ENCODE measurements around the gene SORCS2. TPM values are rescaled to one million over a fixed set of nuclear protein-coding genes. Genes with fewer than 3 reads are reported as not detected.

The SORCS2 gene
- polyA plus RNA-seq, 1 of the 3 experiments (the other 2 are of a cell fraction): 1.6 TPM

DNA sequence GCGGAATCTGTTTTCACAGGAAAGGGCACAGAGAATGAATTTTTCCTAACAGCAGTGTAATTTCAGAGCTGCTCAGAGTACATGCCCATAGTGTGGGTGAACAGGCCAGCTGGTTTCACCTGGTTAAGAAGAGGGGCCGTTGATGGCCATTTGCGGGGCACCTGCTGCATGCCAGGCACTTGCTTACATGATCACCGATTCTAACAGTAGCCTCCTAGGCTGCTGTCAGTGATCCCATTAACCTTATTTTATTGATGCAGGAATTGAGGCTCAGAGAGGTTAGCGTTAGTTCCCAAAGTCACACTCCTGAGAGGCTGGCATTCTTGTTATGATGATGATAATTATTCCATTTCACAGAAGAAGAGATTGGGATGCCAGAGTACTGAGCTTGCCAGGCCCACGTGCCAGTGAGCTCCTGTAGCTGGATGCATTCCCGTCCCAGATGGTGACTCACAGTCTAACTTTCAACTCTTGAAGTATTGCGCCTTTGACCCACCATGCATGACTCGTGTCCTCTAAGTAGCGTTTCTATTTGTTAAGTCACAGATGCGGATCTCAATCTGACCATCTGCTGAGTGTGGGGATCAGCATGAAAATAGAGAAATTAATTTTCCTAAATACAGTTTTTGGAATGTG is 165.9 kb downstream of the SORCS2 start:
- 0 out of 2 replicates have a peak, but pooled peaks cover 5% of the 10 kb centered on the region for H4K20me1 ChIP-seq (ENCODE audit: insufficient read depth)
- ChIA-PET POLR2A (no interaction called here), CTCF (interaction anchor here (1.1 kb wide), 1 partner anchor 62 kb away, joined by 3 read pairs; no protein-coding TSS in a partner anchor)
- no peak overlapping the region for H3K4me2 ChIP-seq
- H3K9me3 ChIP-seq: no peaks in the 10 kb centered on the region
- H3K27ac ChIP-seq (ENCODE audit: low read depth in 2 of 2, low read length in 1 of 2): no peak overlapping the region
- no peak overlapping the region for H2AFZ ChIP-seq (ENCODE audit: low read depth)
- no peak overlapping the region for H3K9ac ChIP-seq
- no peak overlapping the region for H3K4me3 ChIP-seq (ENCODE audit: low read depth in 2 of 2, low read length in 1 of 2)
- H3K4me1 ChIP-seq (ENCODE audit: control insufficient read depth in 1 of 2, insufficient read depth in 2 of 2, low read depth in 1 of 2, low read length in 1 of 2): peaks cover 4 to 6% of the 10 kb centered on the region in 2 experiments; a peak in 1 of 4 replicates
- peaks cover 5% of the 10 kb centered on the region for H3F3A ChIP-seq (replicated peaks; ENCODE audit: insufficient read depth)
- TF ChIP-seq TCF12 (IDR thresholded peaks at IDR 0.05) (peak; percentile 87), JUND (IDR thresholded peaks at IDR 0.05) (peak; percentile 78), NFIC (IDR thresholded peaks at IDR 0.05; ENCODE audit: borderline replicate concordance) (peak; percentile 81), EP300 (IDR thresholded peaks at IDR 0.05; ENCODE audit: borderline replicate concordance in 1 of 2, low read depth in 1 of 2, low read length in 1 of 2) (peak in 1 of 2 experiments; percentile 47; a peak in 1 of 4 replicates), NRF1 (IDR thresholded peaks at IDR 0.05; ENCODE audit: low read depth, low read length) (no peak), PBX3 (IDR thresholded peaks at IDR 0.05) (peak; percentile 60), FOSL2 (IDR thresholded peaks at IDR 0.05; ENCODE audit: borderline replicate concordance, low read depth) (peak; percentile 85; the same call in 1 of the 2 replicates), RAD21 (IDR thresholded peaks at IDR 0.05; ENCODE audit: low read length) (no peak), USF1 (IDR thresholded peaks at IDR 0.05; ENCODE audit: borderline replicate concordance, low read depth) (peak; percentile 73; the same call in 1 of the 2 replicates), SIN3A (IDR thresholded peaks at IDR 0.05; ENCODE audit: borderline replicate concordance, low read depth, low read length) (peak; percentile 49; the same call in 1 of the 2 replicates), ELF1 (IDR thresholded peaks at IDR 0.05) (0 out of 2 replicates have a peak, but pooled peaks have one; percentile 14), TEAD4 (IDR thresholded peaks at IDR 0.05; ENCODE audit: borderline replicate concordance, insufficient read depth) (0 out of 2 replicates have a peak, but pooled peaks have one; percentile 16), MXI1 (IDR thresholded peaks at IDR 0.05; ENCODE audit: low read depth, low read length) (peak; percentile 19; the same call in 1 of the 2 replicates), FOXJ3 (CRISPR knock-in tag; IDR thresholded peaks at IDR 0.05) (no peak), MAX (IDR thresholded peaks at IDR 0.05; ENCODE audit: low read depth) (peak; percentile 86), RCOR1 (IDR thresholded peaks at IDR 0.05; ENCODE audit: low read length) (no peak)
- no peaks in the 10 kb centered on the region for H3K36me3 ChIP-seq (replicated peaks in 1 of 2; ENCODE audit: control insufficient read depth in 1 of 2, insufficient read depth in 2 of 2, low read length in 1 of 2)
- no peak for DNase-seq
- 46% methylated on average over 11 of the region's 11 CpGs for WGBS (ENCODE audit: low lambda C conversion rate)
- H3K27me3 ChIP-seq (ENCODE audit: insufficient read depth): no peaks in the 10 kb centered on the region
- no peaks in the 10 kb centered on the region for H3K79me2 ChIP-seq (ENCODE audit: insufficient read depth)
- no peaks in the 10 kb centered on the region for H3K9me2 ChIP-seq

Measured in SK-N-SH (cell line).